Activated B cell treated with CpG ODN at 0.5 μM for 24 hours (primary cell): Measurements from ENCODE around the gene SH3D21. TPM values are rescaled to one million over a fixed set of nuclear protein-coding genes. Genes with fewer than 3 reads are reported as not detected.

Experiments used
- ATAC-seq: fragments of 200-7000 bp; cut with Tn5 transposase; one replicate; pipeline ENCODE4 v1.10.0; 2021; ENCODE audit warnings: low read depth, mild to moderate bottlenecking, moderate library complexity
- CTCF ChIA-PET: fragments of 350-600 bp; sonication (Branson Sonifier 250); formaldehyde crosslinking; loops from one replicate; lab custom pipeline; 2021; ENCODE audit warnings: antibody characterized with exemption; lab: Charles Lee
- POLR2A ChIA-PET: fragments of 350-600 bp; sonication (Branson Sonifier 250); formaldehyde crosslinking; loops from one replicate; lab custom pipeline; 2021; ENCODE audit warnings: antibody characterized with exemption; lab: Charles Lee
- DNase-seq: peaks from one replicate; pipeline ENCODE4 v3.0.0; 2022
- H3K27ac Mint-ChIP-seq: one replicate; pipeline ENCODE4 v1.8.0; 2020; ENCODE audit warnings: mixed read lengths
- H3K27me3 Mint-ChIP-seq: one replicate; pipeline ENCODE4 v1.8.0; 2021; ENCODE audit warnings: mixed read lengths
- H3K36me3 Mint-ChIP-seq: one replicate; pipeline ENCODE4 v1.8.0; 2021; ENCODE audit warnings: low read depth, mixed read lengths
- H3K4me1 Mint-ChIP-seq: one replicate; pipeline ENCODE4 v1.8.0; 2021; ENCODE audit warnings: mixed read lengths
- H3K4me3 Mint-ChIP-seq: one replicate; pipeline ENCODE4 v1.8.0; 2020; ENCODE audit warnings: mild to moderate bottlenecking, mixed read lengths
- H3K9me3 Mint-ChIP-seq: one replicate; pipeline ENCODE4 v1.8.0; 2020; ENCODE audit warnings: mixed read lengths
- intact Hi-C: fragments of 100-400 bp; cut with micrococcal nuclease; formaldehyde crosslinking; loops from one replicate; pipeline ENCODE4 v1.15.1; 2024
- total RNA-seq: library from RNA; stranded (reverse); gene quantifications from 2 replicates; pipeline ENCODE4 v1.2.3, GENCODE V29; 2022
- TF ChIP-seq, protein P1 (sequence below): fragments of 200-600 bp; IDR thresholded peaks from one replicate; pipeline ENCODE4 v1.8.0; 2022; ENCODE audit warnings: antibody characterized with exemption, mild to moderate bottlenecking

SH3D21 gene
- total RNA-seq, 1 donor from 2014 or later: 11.5 TPM

DNA sequence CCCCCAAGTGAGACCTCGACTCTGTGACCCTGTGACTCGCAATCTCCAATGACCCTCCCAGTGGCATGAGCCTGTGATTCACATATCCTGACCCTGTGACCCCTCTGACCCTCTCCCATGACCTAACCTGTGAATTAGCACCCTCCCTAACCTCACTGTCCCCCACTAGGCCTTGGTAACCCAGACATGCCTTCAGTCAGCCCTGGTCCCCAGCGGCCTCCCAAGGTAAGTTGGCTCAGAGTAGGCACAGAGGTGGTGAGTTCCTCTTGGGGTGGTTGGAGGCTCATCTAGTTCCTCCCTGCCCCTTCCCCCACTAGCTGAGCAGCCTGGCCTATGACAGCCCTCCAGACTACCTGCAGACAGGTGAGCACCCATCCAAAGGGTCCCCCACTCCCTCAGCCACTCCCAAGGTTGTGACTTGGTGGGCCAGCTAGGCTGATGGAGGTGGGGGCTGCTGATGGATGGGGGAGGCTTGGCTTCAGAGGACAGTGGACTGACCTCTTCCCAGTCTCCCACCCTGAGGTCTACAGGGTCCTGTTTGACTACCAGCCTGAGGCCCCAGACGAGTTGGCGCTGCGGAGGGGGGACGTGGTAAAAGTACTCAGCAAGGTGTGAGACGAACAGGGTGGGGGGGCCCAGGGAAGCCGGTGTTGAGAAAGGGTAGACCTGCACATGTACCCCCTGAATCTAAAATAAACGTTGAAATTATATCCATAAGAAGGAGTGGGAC, 1.6 kb downstream of the SH3D21 start:
- ChIA-PET CTCF (interaction anchor here (1.3 kb wide), 1 partner anchor 13 kb away, joined by 3 read pairs; no protein-coding TSS in a partner anchor), POLR2A (interaction anchor here (0.6 to 1.9 kb wide), 11 partner anchors 11 to 263 kb away, joined by 3 to 10 read pairs (median 4); partner anchors contain the start of genes EVA1B, OSCP1, THRAP3 and TRAPPC3)
- no peak overlapping the region for H3K27ac Mint-ChIP-seq
- intact Hi-C loops: loop anchor here (1.0 to 10.0 kb wide), 6 partner anchors 13 to 1039 kb away; partner anchors contain the start of genes AGO1 and ZMYM4
- no peaks in the 10 kb centered on the region for H3K9me3 Mint-ChIP-seq
- DNase-seq: no peak
- H3K4me3 Mint-ChIP-seq: peak overlapping the region; percentile 97
- no peaks in the 10 kb centered on the region for H3K27me3 Mint-ChIP-seq
- TF ChIP-seq, protein P1, sequence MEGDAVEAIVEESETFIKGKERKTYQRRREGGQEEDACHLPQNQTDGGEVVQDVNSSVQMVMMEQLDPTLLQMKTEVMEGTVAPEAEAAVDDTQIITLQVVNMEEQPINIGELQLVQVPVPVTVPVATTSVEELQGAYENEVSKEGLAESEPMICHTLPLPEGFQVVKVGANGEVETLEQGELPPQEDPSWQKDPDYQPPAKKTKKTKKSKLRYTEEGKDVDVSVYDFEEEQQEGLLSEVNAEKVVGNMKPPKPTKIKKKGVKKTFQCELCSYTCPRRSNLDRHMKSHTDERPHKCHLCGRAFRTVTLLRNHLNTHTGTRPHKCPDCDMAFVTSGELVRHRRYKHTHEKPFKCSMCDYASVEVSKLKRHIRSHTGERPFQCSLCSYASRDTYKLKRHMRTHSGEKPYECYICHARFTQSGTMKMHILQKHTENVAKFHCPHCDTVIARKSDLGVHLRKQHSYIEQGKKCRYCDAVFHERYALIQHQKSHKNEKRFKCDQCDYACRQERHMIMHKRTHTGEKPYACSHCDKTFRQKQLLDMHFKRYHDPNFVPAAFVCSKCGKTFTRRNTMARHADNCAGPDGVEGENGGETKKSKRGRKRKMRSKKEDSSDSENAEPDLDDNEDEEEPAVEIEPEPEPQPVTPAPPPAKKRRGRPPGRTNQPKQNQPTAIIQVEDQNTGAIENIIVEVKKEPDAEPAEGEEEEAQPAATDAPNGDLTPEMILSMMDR: no peak
- H3K4me1 Mint-ChIP-seq: peaks cover 40% of the 10 kb centered on the region
- ATAC-seq: no peak
- peaks cover 27% of the 10 kb centered on the region for H3K36me3 Mint-ChIP-seq

DNA sequence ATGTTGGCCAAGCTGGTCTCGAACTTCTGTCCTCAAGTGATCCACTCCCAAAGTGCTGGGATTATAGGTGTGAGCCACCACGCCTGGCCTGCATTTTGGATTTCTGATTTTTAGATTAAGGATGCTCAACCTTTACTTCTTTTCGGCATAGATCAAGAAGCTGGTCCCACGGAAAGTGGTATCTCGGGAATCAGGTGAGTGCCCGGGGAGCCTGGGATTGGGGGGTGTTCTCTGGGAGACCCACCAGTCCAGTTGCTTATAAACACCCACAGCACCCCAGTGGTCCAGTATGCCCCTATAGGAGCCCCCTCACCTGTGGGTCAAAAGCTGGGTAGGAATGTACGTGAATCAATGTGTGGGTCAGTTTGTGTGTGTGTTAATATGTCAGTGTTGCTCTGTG, 3.2 kb downstream of the SH3D21 start:
- intact Hi-C loops: loop anchor here (5.0 to 10.0 kb wide), 2 partner anchors 33 to 425 kb away; partner anchors contain the start of gene AGO1
- Mint-ChIP-seq H3K27ac (no peak overlapping the region), H3K9me3 (no peaks in the 10 kb centered on the region), H3K4me1 (peaks cover 36% of the 10 kb centered on the region), H3K4me3 (no peak overlapping the region), H3K27me3 (no peaks in the 10 kb centered on the region), H3K36me3 (peaks cover 14% of the 10 kb centered on the region)
- no peak for ATAC-seq
- ChIA-PET CTCF (interaction anchor here (1.0 kb wide), 1 partner anchor 24 kb away, joined by 3 read pairs; no protein-coding TSS in a partner anchor), POLR2A (no interaction called here)
- DNase-seq: no peak
- TF ChIP-seq, protein P1: no peak

DNA sequence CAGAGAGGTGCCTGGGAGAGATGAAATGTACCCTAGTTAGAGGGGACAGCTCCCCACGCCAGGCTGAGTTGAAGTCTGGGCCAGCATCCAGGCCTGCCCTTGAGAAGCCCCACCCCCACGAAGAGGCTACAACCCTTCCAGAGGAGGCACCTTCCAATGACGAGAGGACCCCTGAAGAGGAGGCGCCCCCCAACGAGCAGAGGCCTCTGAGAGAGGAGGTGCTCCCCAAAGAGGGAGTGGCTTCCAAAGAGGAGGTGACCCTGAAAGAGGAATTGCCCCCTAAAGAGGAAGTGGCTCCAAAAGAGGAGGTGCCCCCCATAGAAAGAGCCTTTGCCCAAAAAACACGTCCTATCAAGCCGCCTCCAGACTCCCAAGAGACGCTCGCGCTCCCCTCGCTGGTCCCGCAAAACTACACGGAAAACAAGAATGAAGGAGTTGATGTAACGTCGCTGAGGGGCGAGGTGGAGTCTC, 14.2 kb downstream of the SH3D21 start:
- Mint-ChIP-seq H3K27ac (no peak overlapping the region), H3K27me3 (peaks cover 2% of the 10 kb centered on the region), H3K4me1 (peaks cover 32% of the 10 kb centered on the region), H3K36me3 (no peaks in the 10 kb centered on the region), H3K9me3 (no peaks in the 10 kb centered on the region), H3K4me3 (peak overlapping the region; percentile 73)
- ChIA-PET CTCF (interaction anchor here (0.9 kb wide), 1 partner anchor 14 kb away, joined by 3 read pairs; the partner anchor contains the start of gene SH3D21), POLR2A (interaction anchor here (0.6 kb wide), 1 partner anchor 10 kb away, joined by 3 read pairs; no protein-coding TSS in a partner anchor)
- ATAC-seq (no peak), DNase-seq (no peak)
- TF ChIP-seq, protein P1: no peak
- intact Hi-C loops: loop anchor here (1.0 kb wide), 1 partner anchor 13 kb away; no protein-coding TSS in a partner anchor

DNA sequence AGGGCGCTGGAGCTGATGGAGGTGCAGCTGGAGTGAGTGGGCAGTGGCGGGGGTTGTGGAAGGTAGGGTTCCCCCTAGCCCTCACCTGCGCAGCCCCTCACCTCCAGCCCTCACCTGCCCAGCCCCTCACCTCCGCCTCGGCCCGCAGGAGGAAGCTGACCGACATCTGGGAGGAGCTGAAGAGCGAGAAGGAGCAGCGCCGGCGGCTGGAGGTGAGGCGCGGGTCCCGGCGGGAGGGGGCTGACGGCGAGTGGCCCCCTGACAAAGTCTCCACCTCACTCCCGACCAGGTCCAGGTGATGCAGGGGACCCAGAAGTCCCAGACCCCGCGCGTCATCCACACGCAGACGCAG, 14.6 kb downstream of the SH3D21 start:
- no peak for DNase-seq
- Mint-ChIP-seq H3K4me1 (peaks cover 32% of the 10 kb centered on the region), H3K9me3 (no peaks in the 10 kb centered on the region), H3K4me3 (peak overlapping the region; percentile 73), H3K27ac (no peak overlapping the region), H3K36me3 (no peaks in the 10 kb centered on the region), H3K27me3 (peaks cover 2% of the 10 kb centered on the region)
- ChIA-PET POLR2A (interaction anchor here (0.6 to 1.3 kb wide), 2 partner anchors 10 to 17 kb away, joined by 3 read pairs; no protein-coding TSS in a partner anchor), CTCF (interaction anchor here (0.9 kb wide), 1 partner anchor 14 kb away, joined by 3 read pairs; the partner anchor contains the start of gene SH3D21)
- no peak for ATAC-seq
- intact Hi-C loops: loop anchor here (1.0 kb wide), 1 partner anchor 13 kb away; no protein-coding TSS in a partner anchor
- TF ChIP-seq, protein P1: no peak
